KMS-11 (cell line): ENCODE results near the gene SMAGP.

Experiments used
- H2AFZ ChIP-seq: fragments of 200-600 bp; sonication (generic); 2 replicates; pipeline ENCODE4 v1.6.1; 2016; ENCODE audit warnings: antibody characterized with exemption, mixed run types, low read depth
- H3K27ac ChIP-seq: fragments of 200-600 bp; sonication (generic); 2 replicates; pipeline ENCODE4 v1.6.1; 2016; ENCODE audit warnings: mild to moderate bottlenecking, mixed run types
- H3K27me3 ChIP-seq: fragments of 200-600 bp; sonication (generic); 2 replicates; pipeline ENCODE4 v1.6.1; 2017; ENCODE audit warnings: mild to moderate bottlenecking, low read depth, mixed run types, moderate library complexity; ENCODE audit not compliant: insufficient read depth
- H3K36me3 ChIP-seq: fragments of 200-600 bp; sonication (generic); 2 replicates; pipeline ENCODE4 v1.6.1; 2017; ENCODE audit warnings: mild to moderate bottlenecking, mixed run types; ENCODE audit not compliant: insufficient read depth
- H3K4me1 ChIP-seq: fragments of 200-600 bp; sonication (generic); 2 replicates; pipeline ENCODE4 v1.6.1; 2016; ENCODE audit warnings: mild to moderate bottlenecking, low read depth, mixed run types; ENCODE audit not compliant: poor library complexity, severe bottlenecking
- H3K4me2 ChIP-seq: fragments of 200-600 bp; sonication (generic); 2 replicates; pipeline ENCODE4 v1.7.0; 2016; ENCODE audit warnings: mild to moderate bottlenecking, mixed run types
- H3K4me3 ChIP-seq: fragments of 200-600 bp; sonication (generic); IDR thresholded peaks from 2 replicates; pipeline ENCODE4 v1.6.1; 2017; ENCODE audit warnings: low read depth, low read length, mixed read lengths; ENCODE audit not compliant: insufficient read depth
- H3K79me2 ChIP-seq: fragments of 200-600 bp; sonication (generic); 2 replicates; pipeline ENCODE4 v1.6.1; 2016; ENCODE audit warnings: low read depth, mixed run types; ENCODE audit not compliant: insufficient read depth
- H3K9ac ChIP-seq: fragments of 200-600 bp; sonication (generic); 2 replicates; pipeline ENCODE4 v1.6.1; 2016; ENCODE audit warnings: mild to moderate bottlenecking, mixed run types
- H4K20me1 ChIP-seq: fragments of 200-600 bp; sonication (generic); 2 replicates; pipeline ENCODE4 v1.6.1; 2016; ENCODE audit warnings: mild to moderate bottlenecking, mixed run types; ENCODE audit not compliant: insufficient read depth
- TF ChIP-seq, protein P1 (sequence below): fragments of 200-600 bp; sonication (generic); conservative IDR thresholded peaks from 2 replicates; pipeline ENCODE4 v1.6.1; 2017; ENCODE audit warnings: low read depth, mild to moderate bottlenecking, antibody characterized with exemption, low read length, moderate library complexity, mixed read lengths

Gene SMAGP

DNA sequence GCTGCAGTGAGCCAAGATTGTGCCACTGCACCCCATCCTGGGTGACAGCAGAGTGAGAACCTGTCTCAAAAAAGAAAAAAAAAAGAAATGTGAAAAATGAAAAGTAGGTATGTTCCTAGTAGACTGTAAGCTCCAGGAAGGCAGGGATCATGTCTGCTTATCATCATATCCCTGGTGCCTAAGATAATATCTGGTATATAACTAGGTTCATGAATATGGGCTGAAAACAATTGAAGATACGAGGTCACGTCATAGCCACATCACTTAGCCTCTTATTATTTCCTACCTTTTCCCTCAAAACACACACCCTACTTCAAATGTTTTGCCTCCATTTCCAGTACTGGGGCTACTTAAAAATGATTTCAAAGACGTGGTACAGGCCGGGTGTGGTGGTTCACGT is 55.3 kb downstream of the SMAGP start:
- Histone ChIP-seq H3K4me1 (peaks cover 12% of the 10 kb centered on the region), H3K27ac (no peak overlapping the region), H3K79me2 (no peaks in the 10 kb centered on the region), H2AFZ (no peak overlapping the region), H3K4me2 (no peak overlapping the region), H3K9ac (no peak overlapping the region), H4K20me1 (no peaks in the 10 kb centered on the region), H3K36me3 (no peaks in the 10 kb centered on the region), H3K27me3 (no peaks in the 10 kb centered on the region), H3K4me3 (no peak overlapping the region)
- TF ChIP-seq, protein P1, sequence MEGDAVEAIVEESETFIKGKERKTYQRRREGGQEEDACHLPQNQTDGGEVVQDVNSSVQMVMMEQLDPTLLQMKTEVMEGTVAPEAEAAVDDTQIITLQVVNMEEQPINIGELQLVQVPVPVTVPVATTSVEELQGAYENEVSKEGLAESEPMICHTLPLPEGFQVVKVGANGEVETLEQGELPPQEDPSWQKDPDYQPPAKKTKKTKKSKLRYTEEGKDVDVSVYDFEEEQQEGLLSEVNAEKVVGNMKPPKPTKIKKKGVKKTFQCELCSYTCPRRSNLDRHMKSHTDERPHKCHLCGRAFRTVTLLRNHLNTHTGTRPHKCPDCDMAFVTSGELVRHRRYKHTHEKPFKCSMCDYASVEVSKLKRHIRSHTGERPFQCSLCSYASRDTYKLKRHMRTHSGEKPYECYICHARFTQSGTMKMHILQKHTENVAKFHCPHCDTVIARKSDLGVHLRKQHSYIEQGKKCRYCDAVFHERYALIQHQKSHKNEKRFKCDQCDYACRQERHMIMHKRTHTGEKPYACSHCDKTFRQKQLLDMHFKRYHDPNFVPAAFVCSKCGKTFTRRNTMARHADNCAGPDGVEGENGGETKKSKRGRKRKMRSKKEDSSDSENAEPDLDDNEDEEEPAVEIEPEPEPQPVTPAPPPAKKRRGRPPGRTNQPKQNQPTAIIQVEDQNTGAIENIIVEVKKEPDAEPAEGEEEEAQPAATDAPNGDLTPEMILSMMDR, result no peak

DNA sequence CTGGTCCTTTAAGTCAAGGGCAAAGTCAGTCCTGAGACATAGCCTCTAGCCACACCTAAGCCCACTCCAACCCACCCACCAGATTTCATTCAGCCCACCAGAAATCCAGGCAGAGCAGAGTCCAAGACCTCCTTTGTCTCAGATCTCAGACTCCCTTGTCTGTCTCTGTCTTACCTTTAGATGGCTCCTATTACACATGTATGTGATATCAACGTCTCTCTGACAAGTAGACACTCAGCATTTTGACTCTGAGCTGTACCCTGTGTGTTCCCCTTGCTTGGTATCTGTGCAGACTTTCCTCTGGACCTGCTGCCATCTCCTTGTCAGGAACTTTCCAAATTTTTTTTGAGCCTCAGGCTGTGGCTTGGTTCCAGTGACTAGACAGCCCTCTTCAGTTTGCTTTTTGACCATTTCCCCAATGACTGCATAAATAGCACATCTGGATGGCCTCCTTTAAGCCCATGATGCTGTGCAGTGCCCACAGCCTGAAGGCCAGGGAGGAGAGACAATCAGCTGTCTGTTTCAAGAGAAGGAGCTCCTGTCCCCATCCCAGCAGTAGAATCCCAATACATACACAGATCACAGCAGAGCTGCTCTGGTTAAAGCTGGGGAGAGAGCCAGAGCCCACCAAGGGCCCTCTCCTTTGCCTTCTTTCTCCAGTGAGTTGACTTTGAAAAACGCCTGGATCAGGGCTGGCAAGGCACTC is 59.4 kb downstream of the SMAGP start:
- no peak overlapping the region for H3K4me2 ChIP-seq
- H3K79me2 ChIP-seq, result no peaks in the 10 kb centered on the region
- no peak overlapping the region for H3K9ac ChIP-seq
- no peak overlapping the region for H3K27ac ChIP-seq
- TF ChIP-seq, protein P1, result no peak
- no peak overlapping the region for H3K4me3 ChIP-seq
- no peaks in the 10 kb centered on the region for H3K4me1 ChIP-seq
- no peak overlapping the region for H2AFZ ChIP-seq
- H3K27me3 ChIP-seq, result no peaks in the 10 kb centered on the region
- H3K36me3 ChIP-seq, result no peaks in the 10 kb centered on the region
- H4K20me1 ChIP-seq, result no peaks in the 10 kb centered on the region

DNA sequence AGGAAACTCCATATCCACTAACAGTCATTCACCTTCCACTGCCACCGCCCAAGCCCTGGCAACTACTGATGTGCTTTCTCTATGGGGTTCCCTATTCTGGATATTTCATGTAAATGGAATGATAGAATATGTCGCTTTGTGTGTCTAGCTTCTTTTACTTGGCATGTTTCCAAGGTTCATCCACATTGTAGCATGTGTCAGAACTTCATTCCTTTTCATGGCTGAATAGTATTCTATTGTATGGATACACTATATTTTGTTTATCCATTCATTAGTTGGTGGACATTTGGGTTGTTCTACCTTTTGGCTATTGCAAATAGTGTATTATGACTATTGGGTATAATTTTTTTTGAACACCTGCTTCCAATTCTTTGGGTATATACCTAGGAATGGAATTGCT is 61.0 kb downstream of the SMAGP start:
- Histone ChIP-seq H3K27ac (no peak overlapping the region), H3K36me3 (no peaks in the 10 kb centered on the region), H3K27me3 (no peaks in the 10 kb centered on the region), H3K9ac (no peak overlapping the region), H2AFZ (no peak overlapping the region), H3K79me2 (no peaks in the 10 kb centered on the region), H3K4me2 (no peak overlapping the region), H3K4me3 (no peak overlapping the region), H3K4me1 (no peaks in the 10 kb centered on the region), H4K20me1 (no peaks in the 10 kb centered on the region)
- TF ChIP-seq, protein P1, result no peak

DNA sequence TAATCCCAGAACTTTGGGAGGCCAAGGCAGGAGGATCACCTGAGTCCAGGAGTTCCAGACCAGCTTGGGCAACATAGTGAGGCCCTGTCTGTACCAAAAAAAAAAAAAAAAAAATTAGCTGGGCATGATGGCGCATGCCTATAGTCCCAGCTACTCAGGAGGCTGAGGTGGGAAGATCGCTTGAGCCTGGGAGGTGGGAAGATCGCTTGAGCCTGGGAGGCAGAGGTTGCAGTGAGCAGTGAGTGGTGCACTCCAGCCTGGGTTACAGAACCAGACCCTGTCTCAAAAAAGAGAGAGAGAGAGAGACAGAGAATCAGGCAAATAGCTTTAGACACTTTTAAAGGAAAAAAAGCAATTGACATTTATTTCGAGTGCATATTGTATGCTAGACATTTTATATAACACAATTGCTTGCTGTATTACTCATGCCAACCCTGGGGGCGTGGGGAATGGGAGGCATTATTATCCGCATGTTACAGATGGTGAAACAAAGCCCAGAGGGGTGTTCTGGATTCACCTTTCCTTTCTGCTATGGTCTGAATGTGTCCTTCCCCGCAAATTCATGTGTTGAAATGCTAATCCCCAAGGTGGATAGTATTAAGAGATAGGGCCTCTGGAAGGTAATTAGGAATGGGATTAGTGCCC is 62.1 kb downstream of the SMAGP start:
- H3K27me3 ChIP-seq, result no peaks in the 10 kb centered on the region
- no peak overlapping the region for H2AFZ ChIP-seq
- H3K4me2 ChIP-seq, result no peak overlapping the region
- TF ChIP-seq, protein P1, result no peak
- no peak overlapping the region for H3K27ac ChIP-seq
- no peaks in the 10 kb centered on the region for H3K4me1 ChIP-seq
- no peaks in the 10 kb centered on the region for H4K20me1 ChIP-seq
- H3K4me3 ChIP-seq, result no peak overlapping the region
- H3K79me2 ChIP-seq, result no peaks in the 10 kb centered on the region
- no peak overlapping the region for H3K9ac ChIP-seq
- H3K36me3 ChIP-seq, result no peaks in the 10 kb centered on the region
